HG03066 (cell line): ENCODE data around the gene PCMTD2.
"Not testable (repeated sequence)": the region's sequence is repeated elsewhere in the genome, so short reads cannot be mapped to it uniquely, and the experiment has no call there.

Experiments used
- ATAC-seq: cut with Tn5 transposase; IDR thresholded peaks from one replicate; pipeline ENCODE4 v1.9.1; 2021; ENCODE audit warnings: low read depth; ENCODE audit not compliant: unreplicated experiment

The PCMTD2 gene

DNA sequence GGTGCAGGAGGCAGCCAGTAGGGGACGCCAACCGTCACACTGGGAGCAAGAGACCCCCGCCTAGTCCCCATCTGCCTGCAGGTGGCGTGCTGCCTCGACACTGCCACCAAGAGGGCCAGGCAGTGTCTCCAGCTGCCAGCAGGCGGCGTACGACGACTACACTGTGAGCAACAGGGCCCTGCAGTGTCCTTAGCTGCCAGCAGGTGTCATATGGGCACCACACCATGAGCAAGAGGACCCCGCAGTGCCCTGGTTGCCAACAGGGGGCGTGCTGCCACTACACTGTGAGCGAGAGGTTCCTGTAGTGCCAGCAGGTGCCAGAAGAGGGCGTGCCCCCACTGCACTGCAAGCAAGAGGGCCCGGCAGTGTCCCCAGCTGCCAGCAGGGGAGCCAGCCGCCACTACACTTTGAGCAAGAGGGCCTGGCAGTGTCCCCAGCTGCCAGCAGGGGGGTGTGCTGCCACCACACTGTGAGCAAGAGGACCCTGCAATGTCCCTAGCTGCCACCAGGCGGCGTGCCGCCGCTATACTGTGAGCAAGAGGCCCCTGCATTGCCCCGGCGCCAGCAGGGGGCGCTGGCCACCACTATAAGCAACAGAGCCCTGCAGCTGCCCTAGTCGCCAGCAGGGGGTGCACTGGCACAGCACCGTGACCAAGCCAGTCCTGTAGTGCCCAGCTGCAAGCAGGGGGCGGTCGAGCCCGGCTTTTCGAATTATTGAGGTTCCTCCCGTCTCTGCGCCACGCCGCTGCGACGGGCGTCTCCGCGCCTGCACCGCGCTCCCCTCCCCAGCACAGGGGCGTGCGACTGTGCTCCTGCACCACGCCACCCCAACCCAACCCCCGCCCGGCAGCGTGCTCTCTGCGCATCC, 30.3 kb downstream of the PCMTD2 start:
- peak; percentile 88 for ATAC-seq

DNA sequence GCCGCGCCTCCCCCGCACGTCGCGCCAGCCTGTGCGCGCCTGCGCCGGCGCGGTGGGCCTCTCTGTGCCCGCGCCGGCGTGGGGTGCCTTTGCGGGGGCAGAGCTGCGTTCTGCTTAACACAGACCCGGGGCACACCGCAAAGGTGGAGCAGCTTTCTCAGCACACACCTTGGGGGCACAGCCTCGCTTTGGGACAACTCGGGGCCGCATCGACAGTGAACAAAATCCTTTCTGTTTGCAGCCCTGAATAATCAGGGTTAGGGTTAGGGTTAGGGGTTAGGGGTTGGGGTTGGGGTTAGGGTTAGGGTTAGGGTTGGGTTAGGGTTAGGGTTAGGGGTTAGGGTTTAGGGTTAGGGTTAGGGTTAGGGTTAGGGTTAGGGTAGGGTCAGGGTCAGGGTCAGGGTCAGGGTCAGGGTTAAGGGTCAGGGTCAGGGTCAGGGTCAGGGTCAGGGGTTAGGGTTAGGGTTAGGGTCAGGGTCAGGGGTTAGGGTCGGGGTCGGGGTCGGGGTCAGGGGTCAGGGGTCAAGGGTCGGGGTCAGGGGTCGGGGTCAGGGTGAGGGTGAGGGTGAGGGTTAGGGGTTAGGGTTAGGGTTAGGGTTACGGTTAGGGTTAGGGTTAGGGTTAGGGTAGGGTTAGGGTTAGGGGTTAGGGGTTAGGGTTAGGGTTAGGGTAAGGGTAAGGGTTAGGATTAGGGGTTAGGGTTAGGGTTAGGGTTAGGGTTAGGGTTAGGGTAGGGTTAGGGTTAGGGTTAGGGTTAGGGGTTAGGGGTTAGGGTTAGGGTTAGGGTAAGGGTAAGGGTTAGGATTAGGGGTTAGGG, 31.1 kb downstream of the PCMTD2 start:
- not testable (repeated sequence) for ATAC-seq

DNA sequence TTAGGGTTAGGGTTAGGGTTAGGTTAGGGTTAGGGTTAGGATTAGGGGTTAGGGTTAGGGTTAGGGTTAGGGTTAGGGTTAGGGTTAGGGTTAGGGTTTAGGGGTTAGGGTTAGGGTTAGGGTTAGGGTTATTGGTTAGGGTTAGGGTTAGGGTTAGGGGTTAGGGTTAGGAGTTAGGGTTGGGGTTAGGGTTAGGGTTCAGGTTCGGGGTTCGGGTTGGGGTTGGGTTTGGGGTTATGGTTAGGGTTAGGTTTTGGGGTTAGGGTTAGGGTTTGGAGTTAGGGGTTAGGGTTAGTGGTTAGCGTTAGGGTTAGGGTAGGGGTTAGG, 31.7 kb downstream of the PCMTD2 start:
- not testable (repeated sequence) for ATAC-seq

DNA sequence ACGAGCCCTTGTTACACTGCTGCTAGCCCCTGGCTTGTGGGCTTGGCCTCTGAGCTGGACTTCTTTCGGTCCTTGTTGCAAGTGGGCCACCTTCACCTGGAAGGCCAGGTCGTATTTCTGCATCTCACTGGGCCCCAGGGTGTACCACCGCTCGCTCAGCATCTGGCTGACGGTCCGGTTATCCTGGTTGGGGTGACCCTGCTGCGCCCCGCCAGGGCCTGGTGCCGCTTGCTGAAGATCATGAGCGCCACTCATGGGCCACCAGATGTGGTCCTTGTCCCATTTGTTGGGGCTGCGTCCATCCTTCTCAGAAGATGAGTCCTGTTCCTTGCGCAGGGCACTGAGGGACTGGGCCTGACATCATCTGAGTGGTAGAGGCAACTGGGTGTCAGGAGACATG, 36.6 kb downstream of the PCMTD2 start:
- ATAC-seq: not testable (repeated sequence)

DNA sequence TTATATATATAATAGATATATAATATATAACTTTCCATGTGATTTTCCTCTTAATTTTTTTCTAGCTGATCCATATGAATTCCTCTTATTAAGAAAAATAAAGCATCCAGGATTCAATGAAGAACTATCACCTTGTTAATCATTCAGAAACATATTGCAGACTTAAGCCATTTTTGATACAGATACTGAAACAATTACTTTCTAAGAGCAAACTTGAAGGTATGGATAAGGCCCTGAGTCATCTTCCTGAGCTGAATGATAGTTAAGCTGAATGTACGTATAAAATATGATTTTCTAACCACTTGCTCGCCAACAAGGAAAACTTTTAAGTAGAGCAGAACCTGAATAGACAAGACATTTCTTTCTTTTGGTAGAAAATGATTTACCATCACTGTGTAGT, 47.5 kb downstream of the PCMTD2 start:
- ATAC-seq: not testable (repeated sequence)

DNA sequence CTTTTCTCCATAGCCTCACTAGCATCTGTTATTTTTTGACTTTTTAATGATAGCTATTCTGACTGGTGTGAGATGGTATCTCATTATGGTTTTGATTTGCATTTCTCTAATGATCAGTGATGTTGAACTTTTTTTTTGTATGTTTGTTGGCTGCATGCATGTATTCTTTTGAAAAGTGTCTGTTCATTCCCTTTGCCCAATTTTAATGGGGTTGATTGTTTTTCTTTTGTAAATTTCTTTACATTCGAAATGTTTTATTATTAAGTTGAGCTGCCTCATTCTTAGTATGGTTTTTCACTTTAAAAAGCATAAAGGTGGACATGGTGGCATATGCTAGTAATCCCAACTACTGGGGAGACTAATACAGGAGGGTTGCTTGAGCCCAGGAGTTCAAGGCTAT, 58.2 kb downstream of the PCMTD2 start:
- ATAC-seq: not testable (repeated sequence)

DNA sequence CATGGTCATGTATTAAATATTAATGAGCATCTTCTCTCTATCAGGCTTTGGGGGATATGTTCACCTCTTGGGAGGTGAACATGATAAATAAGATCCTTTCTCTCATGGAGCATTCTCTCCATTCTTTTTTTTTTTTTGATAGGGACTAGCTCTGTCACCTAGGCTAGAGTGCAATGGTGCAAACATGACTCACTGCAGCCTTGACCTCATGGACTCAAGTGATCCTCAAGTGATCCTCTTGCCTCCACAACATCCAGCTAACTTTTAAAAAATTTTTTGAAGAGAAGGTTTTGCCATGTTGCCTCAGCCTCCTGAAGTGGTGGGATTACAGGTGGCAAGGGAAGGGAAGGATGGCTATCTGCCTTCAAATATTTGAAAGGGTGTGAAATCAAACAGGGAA, 59.8 kb downstream of the PCMTD2 start:
- not testable (repeated sequence) for ATAC-seq

DNA sequence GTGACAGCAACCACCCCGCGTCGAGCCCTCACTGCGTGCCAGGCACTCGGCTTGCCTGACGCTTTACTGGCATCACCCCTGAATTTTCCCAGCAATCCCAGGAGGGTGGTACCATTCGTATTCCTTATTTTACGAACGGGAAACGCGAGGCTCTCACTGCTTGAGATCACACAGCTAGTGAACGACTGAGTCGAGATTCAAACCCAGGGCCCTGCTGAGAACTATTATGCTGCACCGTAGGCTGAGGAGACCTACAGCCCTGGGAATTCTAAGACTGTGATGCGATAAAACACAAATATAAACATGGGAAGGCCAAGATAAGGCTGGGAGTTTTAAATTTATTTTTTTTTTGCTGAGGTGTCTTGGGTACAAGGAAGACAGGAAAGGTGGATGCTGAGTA, 60.3 kb downstream of the PCMTD2 start:
- ATAC-seq: not testable (repeated sequence)

DNA sequence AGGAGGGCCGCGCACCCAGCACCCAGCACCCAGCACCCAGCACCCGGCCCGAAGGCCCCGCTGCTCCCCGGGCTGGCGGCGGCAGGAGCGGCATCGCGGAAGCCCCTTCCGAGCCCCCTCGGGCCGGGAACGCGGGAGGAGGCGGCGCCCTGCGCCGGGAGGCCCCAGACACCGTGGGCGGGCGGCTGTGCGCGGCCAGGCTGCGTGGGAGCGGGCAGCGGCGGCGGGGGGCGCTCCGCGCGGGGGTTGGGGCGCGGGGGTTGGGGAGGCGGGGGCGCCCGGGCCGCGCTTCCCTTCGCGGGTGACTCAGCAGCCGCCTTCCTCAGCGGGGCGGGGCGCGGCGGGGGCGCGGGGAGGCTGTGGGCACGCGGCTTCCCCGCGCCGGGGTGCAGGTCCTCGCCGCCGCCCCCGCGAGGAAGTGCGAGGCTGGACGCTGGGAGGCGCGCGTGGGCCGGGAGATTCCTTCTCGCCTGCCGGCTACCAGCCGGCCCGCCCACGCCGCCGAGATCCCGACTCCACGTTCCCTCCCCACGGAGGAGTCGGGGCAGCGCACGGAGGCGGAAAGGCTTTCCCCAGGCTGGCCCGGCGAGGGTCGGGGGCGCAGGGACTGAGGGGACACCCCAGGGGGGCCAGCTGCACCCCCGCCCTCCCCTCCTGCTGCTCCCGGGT, 61.0 kb downstream of the PCMTD2 start:
- not testable (repeated sequence) for ATAC-seq

DNA sequence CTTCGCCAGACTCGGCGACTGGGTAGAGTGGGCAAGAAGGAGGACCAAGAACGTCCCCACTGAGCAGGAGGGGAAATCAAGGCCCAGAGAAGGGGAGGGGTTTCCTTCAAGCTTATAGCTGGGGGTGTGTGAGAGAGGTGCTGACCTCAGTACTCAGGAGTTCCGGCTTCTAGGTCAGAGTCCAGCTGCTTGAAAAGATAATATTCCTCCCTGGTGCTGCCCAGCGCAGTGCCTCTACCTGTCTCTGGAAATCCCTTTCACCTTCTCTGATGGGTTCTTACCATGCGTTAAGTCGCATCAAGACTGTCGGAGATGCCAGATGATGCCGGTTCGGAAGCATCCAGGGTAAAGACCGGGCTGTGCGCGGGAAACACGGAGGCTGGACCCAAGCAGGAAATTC, 61.8 kb downstream of the PCMTD2 start:
- ATAC-seq: not testable (repeated sequence)

DNA sequence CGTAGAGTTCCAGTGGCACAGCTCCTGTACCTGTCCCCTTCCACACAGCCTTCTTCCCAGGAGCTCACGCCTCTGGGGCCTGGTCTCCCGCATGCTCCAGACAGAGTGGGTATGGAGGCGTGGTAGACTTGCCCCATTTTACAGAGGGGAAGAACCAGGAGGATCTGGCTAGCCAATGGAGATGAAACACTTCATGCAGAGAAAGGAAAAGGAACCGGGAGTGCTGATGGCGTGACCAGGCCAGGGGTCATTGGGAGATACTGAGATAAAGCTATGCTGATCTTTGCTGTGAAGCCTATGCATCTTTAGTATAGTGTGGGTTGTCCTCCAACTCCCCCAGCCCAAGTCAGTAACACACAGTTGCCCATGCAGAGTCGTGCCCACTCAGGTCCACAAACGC, 62.5 kb downstream of the PCMTD2 start:
- ATAC-seq: not testable (repeated sequence)

DNA sequence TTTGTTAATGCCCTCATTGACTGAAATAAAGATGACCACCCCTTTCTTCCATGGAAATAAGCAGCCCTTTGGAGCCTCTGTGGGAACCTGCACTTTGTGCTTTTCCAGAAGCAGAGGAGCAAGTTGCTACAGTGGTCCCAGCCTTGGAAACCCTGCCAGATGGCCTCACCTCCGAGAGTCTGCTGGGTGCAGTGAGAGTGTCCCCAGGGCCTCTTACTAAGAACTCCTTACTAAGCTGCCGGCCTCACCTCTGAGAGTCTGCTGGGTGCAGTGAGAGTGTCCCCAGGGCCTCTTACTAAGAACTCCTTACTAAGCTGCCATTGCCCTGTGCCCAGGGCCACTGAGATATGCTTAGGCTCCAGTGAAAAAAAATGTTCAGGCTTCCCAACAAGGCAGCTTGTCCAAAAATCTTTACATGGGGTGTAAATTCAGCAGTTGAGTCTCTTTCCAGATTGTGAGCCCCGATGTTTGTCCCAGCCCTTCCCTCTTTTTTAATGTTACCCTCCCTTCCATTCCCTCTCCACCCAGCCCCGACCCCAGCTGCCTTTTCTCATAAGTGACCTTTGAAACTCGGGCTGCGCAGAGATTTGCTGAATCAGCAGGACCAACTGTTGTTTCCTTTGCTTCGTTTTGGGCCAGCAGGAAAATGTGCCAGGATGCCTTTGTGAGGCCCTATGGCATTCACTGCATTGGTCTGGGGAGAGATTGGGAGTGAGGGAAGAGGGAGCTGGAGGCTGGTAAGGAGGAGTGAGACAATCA, 66.7 kb downstream of the PCMTD2 start:
- ATAC-seq: not testable (repeated sequence)
